Liver (tissue), 9 donors: ENCODE results near the gene EMSY. TPM values are rescaled to one million over a fixed set of nuclear protein-coding genes. Genes with fewer than 3 reads are reported as not detected.

Source experiments
- DNase-seq: peaks from one replicate; pipeline ENCODE4 v3.0.0-alpha.2; 2017; ENCODE audit warnings: low spot score
- H3K27ac ChIP-seq, 2 donors: one replicate each; pipeline ENCODE4 v1.7.0; 2013; ENCODE audit warnings: inconsistent platforms in 2 of 2, low read length in 2 of 2, control low read depth in 1 of 2, low read depth in 1 of 2, mild to moderate bottlenecking in 1 of 2
- H3K27me3 ChIP-seq, 4 donors: one replicate each; pipeline versions ENCODE4 v1.6.1 to v1.7.0; 2013; ENCODE audit warnings: low read length in 3 of 4, inconsistent platforms in 1 of 4, mild to moderate bottlenecking in 1 of 4, moderate library complexity in 1 of 4; ENCODE audit not compliant: control insufficient read depth in 4 of 4, insufficient read depth in 4 of 4
- H3K36me3 ChIP-seq, 4 donors: one replicate each; pipeline versions ENCODE4 v1.6.1 to v1.7.0; 2013; ENCODE audit warnings: low read length in 3 of 4, mild to moderate bottlenecking in 3 of 4, low read depth in 1 of 4, moderate library complexity in 1 of 4; ENCODE audit not compliant: control insufficient read depth in 4 of 4, insufficient read depth in 3 of 4
- H3K4me1 ChIP-seq, 4 donors: one replicate each; pipeline versions ENCODE4 v1.6.1 to v1.7.0; 2013; ENCODE audit warnings: low read length in 3 of 4, mild to moderate bottlenecking in 3 of 4, moderate library complexity in 1 of 4; ENCODE audit not compliant: control insufficient read depth in 4 of 4, insufficient read depth in 4 of 4
- H3K4me3 ChIP-seq, 3 donors: one replicate each; pipeline versions ENCODE4 v1.6.1 to v1.7.0; 2013; ENCODE audit warnings: low read length in 3 of 3, control low read depth in 1 of 3, low read depth in 1 of 3, mild to moderate bottlenecking in 1 of 3
- H3K9ac ChIP-seq, 2 donors: one replicate each; pipeline ENCODE4 v1.7.0; 2013; ENCODE audit warnings: low read length in 2 of 2, mild to moderate bottlenecking in 2 of 2, moderate library complexity in 2 of 2, control low read depth in 1 of 2, low read depth in 1 of 2
- H3K9me3 ChIP-seq, 4 donors: one replicate each; pipeline versions ENCODE4 v1.6.1 to v1.7.0; 2013; ENCODE audit warnings: low read length in 3 of 4; ENCODE audit not compliant: control insufficient read depth in 4 of 4
- ATF3 ChIP-seq: IDR thresholded peaks from 2 replicates; pipeline ENCODE4 v1.6.1; 2016; ENCODE audit warnings: antibody characterized with exemption
- CTCF ChIP-seq: fragments of 150-350 bp; IDR thresholded peaks from 2 replicates; pipeline ENCODE4 v1.5.1; 2017; ENCODE audit warnings: improper control_type of control experiment, low read depth, low read length; ENCODE audit not compliant: missing input control
- EGR1 ChIP-seq, 2 donors: IDR thresholded peaks; 2 replicates each; pipeline ENCODE4 v1.6.1; 2016 to 2018; ENCODE audit warnings: antibody characterized with exemption in 2 of 2, low read depth in 2 of 2
- FOXA1 ChIP-seq: IDR thresholded peaks from 2 replicates; pipeline ENCODE4 v1.6.1; 2016; ENCODE audit warnings: antibody characterized with exemption
- GABPA ChIP-seq, 2 donors: IDR thresholded peaks in 1 of 2; conservative IDR thresholded peaks in 1 of 2; 2 replicates each; pipeline ENCODE4 v1.6.1; 2016; ENCODE audit warnings: antibody characterized with exemption in 2 of 2, mild to moderate bottlenecking in 1 of 2, moderate library complexity in 1 of 2
- HNF4A ChIP-seq, 2 donors: conservative IDR thresholded peaks; 2 replicates each; pipeline ENCODE4 v1.6.1; 2016; ENCODE audit warnings: antibody characterized with exemption in 2 of 2, mild to moderate bottlenecking in 2 of 2
- HNF4G ChIP-seq: IDR thresholded peaks from 2 replicates; pipeline ENCODE4 v1.6.1; 2016; ENCODE audit warnings: antibody characterized with exemption
- JUND ChIP-seq, 2 donors: IDR thresholded peaks; 2 replicates each; pipeline ENCODE4 v1.6.1; 2016; ENCODE audit warnings: antibody characterized with exemption in 2 of 2
- MAX ChIP-seq: IDR thresholded peaks from 2 replicates; pipeline ENCODE4 v1.6.1; 2016; ENCODE audit warnings: antibody characterized with exemption
- RAD21 ChIP-seq, 2 donors: IDR thresholded peaks; 2 replicates each; pipeline ENCODE4 v1.6.1; 2016; ENCODE audit warnings: antibody characterized with exemption in 2 of 2, mild to moderate bottlenecking in 2 of 2
- RXRA ChIP-seq, 2 donors: IDR thresholded peaks; 2 replicates each; pipeline ENCODE4 v1.6.1; 2017 to 2018; ENCODE audit warnings: antibody characterized with exemption in 2 of 2, mild to moderate bottlenecking in 1 of 2
- YY1 ChIP-seq: IDR thresholded peaks from 2 replicates; pipeline ENCODE4 v1.6.1; 2016; ENCODE audit warnings: antibody characterized with exemption, mild to moderate bottlenecking
- WGBS: extraction: QIAGEN DNeasy Blood & Tissue Kit; methylation state at CpG from one replicate; pipeline ENCODE4 v1.1.7; 2013; 5-methylcytosine and 5-hydroxymethylcytosine counted together
- polyA plus RNA-seq, 2 donors: library from polyadenylated mRNA; stranded (reverse) in 1 of 2; unstranded in 1 of 2; fragments of 200-250 nt in 1 of 2; fragments of >200 nt in 1 of 2; fragmentation: Nextera tagmentation in 1 of 2; extraction: Ambion mirVana in 1 of 2; gene quantifications; one replicate each; pipeline versions ENCODE4 v1.2.1 to v1.2.3, GENCODE V29; 2013 to 2015
- total RNA-seq, 2 donors: library from RNA; depleted of rRNA; stranded (reverse); fragments of >200 nt; gene quantifications; one replicate each; pipeline ENCODE4 v1.2.3, GENCODE V29; 2014
- TF ChIP-seq, protein P1 (sequence below): IDR thresholded peaks from 2 replicates; pipeline ENCODE4 v1.6.1; 2016; ENCODE audit warnings: antibody characterized with exemption
- donor health status: healthy.
- donor health status: healthy.
- donor health status: healthy.
- donor health status: healthy.
- donor health status: healthy.

Gene EMSY
- total and polyA plus RNA-seq, 4 donors: 4.2 to 14.8 (median 8.9) TPM

GRCh38 chr11:76524919-76525318 lies 80.1 kb downstream of the EMSY start:
- no peaks in the 10 kb centered on the region for H3K9me3 ChIP-seq
- peaks cover 0 to 33% (median 11%) of the 10 kb centered on the region in 4 donors for H3K36me3 ChIP-seq
- no peak for DNase-seq
- no peaks in the 10 kb centered on the region for H3K4me1 ChIP-seq
- no peaks in the 10 kb centered on the region for H3K27me3 ChIP-seq
- H3K9ac ChIP-seq: no peak overlapping the region
- H3K27ac ChIP-seq: no peak overlapping the region
- WGBS: 100% methylated on average over 1 of the region's 1 CpG
- no peak for TF ChIP-seq CTCF
- TF ChIP-seq ATF3: no peak
- TF ChIP-seq EGR1 (IDR thresholded peaks at IDR 0.05; ENCODE audit: low read depth in 2 of 2): no peak
- no peak for TF ChIP-seq HNF4G
- TF ChIP-seq, protein P1, sequence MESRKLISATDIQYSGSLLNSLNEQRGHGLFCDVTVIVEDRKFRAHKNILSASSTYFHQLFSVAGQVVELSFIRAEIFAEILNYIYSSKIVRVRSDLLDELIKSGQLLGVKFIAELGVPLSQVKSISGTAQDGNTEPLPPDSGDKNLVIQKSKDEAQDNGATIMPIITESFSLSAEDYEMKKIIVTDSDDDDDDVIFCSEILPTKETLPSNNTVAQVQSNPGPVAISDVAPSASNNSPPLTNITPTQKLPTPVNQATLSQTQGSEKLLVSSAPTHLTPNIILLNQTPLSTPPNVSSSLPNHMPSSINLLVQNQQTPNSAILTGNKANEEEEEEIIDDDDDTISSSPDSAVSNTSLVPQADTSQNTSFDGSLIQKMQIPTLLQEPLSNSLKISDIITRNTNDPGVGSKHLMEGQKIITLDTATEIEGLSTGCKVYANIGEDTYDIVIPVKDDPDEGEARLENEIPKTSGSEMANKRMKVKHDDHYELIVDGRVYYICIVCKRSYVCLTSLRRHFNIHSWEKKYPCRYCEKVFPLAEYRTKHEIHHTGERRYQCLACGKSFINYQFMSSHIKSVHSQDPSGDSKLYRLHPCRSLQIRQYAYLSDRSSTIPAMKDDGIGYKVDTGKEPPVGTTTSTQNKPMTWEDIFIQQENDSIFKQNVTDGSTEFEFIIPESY: no peak
- TF ChIP-seq RXRA (IDR thresholded peaks at IDR 0.05): no peak
- TF ChIP-seq RAD21 (IDR thresholded peaks at IDR 0.05): no peak
- TF ChIP-seq GABPA (IDR thresholded peaks at IDR 0.05 in 1 of 2, conservative IDR thresholded peaks at IDR 0.05 in 1 of 2): no peak
- no peak for TF ChIP-seq FOXA1
- H3K4me3 ChIP-seq: no peak overlapping the region

GRCh38 chr11:76526878-76527277 lies 82.1 kb downstream of the EMSY start:
- Histone ChIP-seq H3K9ac (no peak overlapping the region), H3K4me1 (no peaks in the 10 kb centered on the region), H3K9me3 (no peaks in the 10 kb centered on the region), H3K27me3 (no peaks in the 10 kb centered on the region), H3K27ac (no peak overlapping the region), H3K4me3 (no peak overlapping the region), H3K36me3 (peaks cover 0 to 43% (median 11%) of the 10 kb centered on the region in 4 donors)
- 38% methylated on average over 2 of the region's 2 CpGs for WGBS
- no peak for DNase-seq
- TF ChIP-seq JUND (IDR thresholded peaks at IDR 0.05): no peak
- TF ChIP-seq HNF4G: no peak
- TF ChIP-seq RAD21 (IDR thresholded peaks at IDR 0.05): no peak
- no peak for TF ChIP-seq YY1
- no peak for TF ChIP-seq HNF4A (conservative IDR thresholded peaks at IDR 0.05)
- TF ChIP-seq FOXA1: no peak
- TF ChIP-seq CTCF: no peak
- TF ChIP-seq GABPA (IDR thresholded peaks at IDR 0.05 in 1 of 2, conservative IDR thresholded peaks at IDR 0.05 in 1 of 2): no peak
- no peak for TF ChIP-seq EGR1 (IDR thresholded peaks at IDR 0.05; ENCODE audit: low read depth in 2 of 2)
- TF ChIP-seq RXRA (IDR thresholded peaks at IDR 0.05): no peak
- TF ChIP-seq MAX: no peak
